Chondrocyte (in vitro differentiated cells): ENCODE measurements around the gene ZNF423. TPM values are rescaled to one million over a fixed set of nuclear protein-coding genes. Genes with fewer than 3 reads are reported as not detected.
"Not testable (repeated sequence)": the region's sequence is repeated elsewhere in the genome, so short reads cannot be mapped to it uniquely, and the experiment has no call there.

ENCODE experiments used
- DNase-seq: peaks from one replicate; pipeline ENCODE4 v3.0.0; 2021; ENCODE audit warnings: mixed read lengths, low spot score
- H3K27ac Mint-ChIP-seq: one replicate; pipeline ENCODE4 v1.8.0; 2021; ENCODE audit warnings: mild to moderate bottlenecking, moderate library complexity, mixed read lengths; ENCODE audit not compliant: unreplicated experiment
- H3K27me3 Mint-ChIP-seq: 2 replicates; pipeline ENCODE4 v1.8.0; 2021; ENCODE audit warnings: low read depth, mixed read lengths
- H3K36me3 Mint-ChIP-seq: 2 replicates; pipeline ENCODE4 v1.8.0; 2021; ENCODE audit warnings: low read depth, mixed read lengths
- H3K4me1 Mint-ChIP-seq: 2 replicates; pipeline ENCODE4 v1.8.0; 2021; ENCODE audit warnings: low read depth, mild to moderate bottlenecking, mixed read lengths
- H3K4me3 Mint-ChIP-seq: one replicate; pipeline ENCODE4 v1.8.0; 2021; ENCODE audit warnings: mild to moderate bottlenecking, moderate library complexity, mixed read lengths; ENCODE audit not compliant: unreplicated experiment
- H3K9me3 Mint-ChIP-seq: 2 replicates; pipeline ENCODE4 v1.8.0; 2021; ENCODE audit warnings: low read depth, mixed read lengths
- total RNA-seq: library from RNA; stranded (reverse); gene quantifications from 3 replicates; pipeline ENCODE4 v1.2.1, GENCODE V29; 2021
- TF ChIP-seq, protein P1 (sequence below): fragments of 200-600 bp; sonication (generic); IDR thresholded peaks from 2 replicates; pipeline ENCODE4 v1.5.0; 2021; ENCODE audit warnings: antibody characterized with exemption, mild to moderate bottlenecking, moderate library complexity

Gene ZNF423
- total RNA-seq, 1 donor from 2014 or later: 4.7 TPM

DNA sequence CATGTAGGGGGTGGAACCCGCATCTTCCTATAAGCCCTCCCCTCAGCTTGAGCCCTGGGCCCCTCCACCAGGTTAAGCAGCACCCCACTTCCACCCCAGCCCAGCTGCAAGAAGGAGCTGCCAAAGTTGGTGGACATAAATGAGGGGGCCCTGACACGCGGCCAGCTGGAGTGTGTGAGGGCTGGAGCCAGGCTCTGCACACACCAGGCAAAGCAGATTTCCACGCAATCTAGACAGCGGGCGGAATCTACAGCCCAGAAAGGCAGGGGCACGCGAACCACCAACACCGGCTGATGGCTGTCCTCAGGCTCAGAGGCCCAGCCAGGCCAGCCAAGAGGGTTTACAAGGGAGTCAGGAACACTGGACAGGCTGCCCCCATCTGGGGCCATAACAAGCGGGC is 171.2 kb downstream of the ZNF423 start:
- DNase-seq: no peak
- peaks cover 3% of the 10 kb centered on the region for H3K27me3 Mint-ChIP-seq
- H3K9me3 Mint-ChIP-seq: no peaks in the 10 kb centered on the region
- TF ChIP-seq, protein P1, sequence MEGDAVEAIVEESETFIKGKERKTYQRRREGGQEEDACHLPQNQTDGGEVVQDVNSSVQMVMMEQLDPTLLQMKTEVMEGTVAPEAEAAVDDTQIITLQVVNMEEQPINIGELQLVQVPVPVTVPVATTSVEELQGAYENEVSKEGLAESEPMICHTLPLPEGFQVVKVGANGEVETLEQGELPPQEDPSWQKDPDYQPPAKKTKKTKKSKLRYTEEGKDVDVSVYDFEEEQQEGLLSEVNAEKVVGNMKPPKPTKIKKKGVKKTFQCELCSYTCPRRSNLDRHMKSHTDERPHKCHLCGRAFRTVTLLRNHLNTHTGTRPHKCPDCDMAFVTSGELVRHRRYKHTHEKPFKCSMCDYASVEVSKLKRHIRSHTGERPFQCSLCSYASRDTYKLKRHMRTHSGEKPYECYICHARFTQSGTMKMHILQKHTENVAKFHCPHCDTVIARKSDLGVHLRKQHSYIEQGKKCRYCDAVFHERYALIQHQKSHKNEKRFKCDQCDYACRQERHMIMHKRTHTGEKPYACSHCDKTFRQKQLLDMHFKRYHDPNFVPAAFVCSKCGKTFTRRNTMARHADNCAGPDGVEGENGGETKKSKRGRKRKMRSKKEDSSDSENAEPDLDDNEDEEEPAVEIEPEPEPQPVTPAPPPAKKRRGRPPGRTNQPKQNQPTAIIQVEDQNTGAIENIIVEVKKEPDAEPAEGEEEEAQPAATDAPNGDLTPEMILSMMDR: no peak
- H3K4me1 Mint-ChIP-seq: no peaks in the 10 kb centered on the region
- H3K36me3 Mint-ChIP-seq: no peaks in the 10 kb centered on the region
- no peak overlapping the region for H3K4me3 Mint-ChIP-seq
- no peak overlapping the region for H3K27ac Mint-ChIP-seq

DNA sequence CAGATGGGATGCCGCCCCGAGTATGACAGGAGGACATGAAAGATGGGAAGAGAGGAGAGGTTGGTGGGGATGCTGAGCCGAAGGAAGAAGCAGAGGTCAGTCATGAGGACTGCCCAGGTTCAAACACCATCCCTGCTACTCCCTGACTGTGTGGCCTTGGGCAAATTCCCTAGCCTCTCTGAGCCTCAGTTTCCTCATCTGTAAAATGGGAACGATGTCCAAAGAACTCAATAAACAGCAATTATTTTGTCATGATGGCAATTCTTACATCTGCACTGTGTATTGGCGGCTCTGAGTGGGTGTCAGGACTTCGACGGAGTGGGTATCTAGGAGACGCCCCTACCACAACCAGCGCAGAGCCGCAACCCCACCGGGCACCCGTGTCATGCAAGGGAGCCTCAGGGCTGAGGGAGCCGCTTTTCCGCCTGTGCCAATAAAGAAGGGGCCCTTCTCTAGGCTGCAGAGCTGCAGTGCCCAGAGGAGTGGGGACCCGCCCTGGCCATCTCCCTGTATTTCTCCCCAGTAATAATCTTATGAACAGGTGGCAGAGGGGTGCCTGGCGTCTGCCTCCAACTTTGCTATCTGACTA is 173.2 kb downstream of the ZNF423 start:
- no peaks in the 10 kb centered on the region for H3K36me3 Mint-ChIP-seq
- H3K4me3 Mint-ChIP-seq: no peak overlapping the region
- H3K4me1 Mint-ChIP-seq: no peaks in the 10 kb centered on the region
- no peak for DNase-seq
- H3K27ac Mint-ChIP-seq: no peak overlapping the region
- H3K9me3 Mint-ChIP-seq: no peaks in the 10 kb centered on the region
- TF ChIP-seq, protein P1: no peak
- H3K27me3 Mint-ChIP-seq: peaks cover 3% of the 10 kb centered on the region

DNA sequence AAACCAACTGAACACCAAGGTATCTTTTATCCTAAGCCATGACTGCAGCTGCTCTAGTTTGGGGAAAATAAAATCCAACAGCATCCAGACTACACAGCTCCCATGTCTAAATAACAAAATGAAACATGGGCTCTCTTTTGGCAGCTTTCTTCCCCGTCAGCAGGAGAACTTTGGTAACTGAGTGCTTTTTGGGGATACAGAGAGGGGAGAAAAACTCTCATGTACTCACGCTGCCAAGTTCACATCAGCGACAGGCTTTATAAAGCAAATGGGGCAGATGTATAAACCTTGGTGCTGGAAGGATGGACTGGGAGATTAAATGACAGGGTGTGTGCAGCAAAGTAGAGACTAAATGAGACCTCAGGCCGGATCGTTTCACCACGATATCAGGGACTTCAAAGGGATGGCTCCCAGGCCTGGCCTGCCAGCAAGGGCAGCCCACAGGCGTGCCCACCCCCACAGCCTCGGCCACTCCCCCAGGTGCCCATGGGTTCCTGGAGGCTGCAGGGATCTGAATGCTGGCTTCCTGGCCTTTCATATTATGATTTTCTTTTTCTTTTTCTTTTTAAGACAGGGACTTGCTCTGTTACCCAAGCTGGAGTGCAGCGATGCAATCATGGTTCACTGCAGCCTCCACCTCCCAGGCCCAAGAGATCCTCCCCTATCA is 174.6 kb downstream of the ZNF423 start:
- Mint-ChIP-seq H3K27me3 (no peaks in the 10 kb centered on the region), H3K9me3 (no peaks in the 10 kb centered on the region), H3K36me3 (no peaks in the 10 kb centered on the region), H3K27ac (no peak overlapping the region), H3K4me1 (no peaks in the 10 kb centered on the region), H3K4me3 (no peak overlapping the region)
- TF ChIP-seq, protein P1: no peak
- DNase-seq: no peak

DNA sequence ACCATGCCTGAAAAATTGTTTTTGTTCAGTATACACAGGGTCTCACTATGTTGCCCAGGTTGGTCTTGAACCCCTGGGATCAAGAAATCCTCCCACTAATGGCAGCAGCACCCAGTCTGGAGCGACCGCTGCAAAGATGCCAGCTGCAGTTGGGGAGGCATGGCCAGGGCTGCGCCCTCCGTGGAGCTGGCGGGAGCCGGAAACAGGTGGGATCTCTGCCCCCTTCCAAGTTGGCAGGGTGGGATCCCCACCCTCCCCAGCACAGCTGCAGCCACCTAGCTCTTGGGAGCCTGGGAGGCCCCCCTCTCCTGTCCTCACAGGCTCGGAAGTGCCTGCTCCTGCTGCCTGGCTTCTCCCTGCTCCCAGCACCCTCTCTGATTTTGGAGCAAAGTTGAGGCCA is 176.8 kb downstream of the ZNF423 start:
- Mint-ChIP-seq H3K36me3 (no peaks in the 10 kb centered on the region), H3K4me3 (no peak overlapping the region), H3K4me1 (no peaks in the 10 kb centered on the region), H3K9me3 (no peaks in the 10 kb centered on the region), H3K27ac (no peak overlapping the region), H3K27me3 (no peaks in the 10 kb centered on the region)
- no peak for DNase-seq
- TF ChIP-seq, protein P1: no peak

DNA sequence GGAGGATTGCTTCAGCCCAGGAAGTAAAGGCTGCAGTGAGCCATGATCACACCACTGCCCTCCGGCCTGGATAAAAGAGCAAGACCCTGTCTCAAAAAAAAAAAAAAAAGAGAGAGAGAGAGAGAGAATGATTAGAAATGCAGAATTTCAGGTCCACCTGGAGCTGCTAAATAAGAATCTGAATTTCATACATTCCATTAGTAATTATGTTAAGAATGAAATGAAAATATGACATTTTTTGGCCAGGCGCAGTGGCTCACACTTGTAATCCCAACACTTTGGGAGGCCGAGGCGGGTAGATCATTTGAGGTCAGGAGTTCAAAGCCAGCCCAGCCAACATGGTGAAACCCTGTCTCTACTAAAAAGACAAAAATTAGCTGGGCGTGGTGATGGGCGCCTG is 178.3 kb downstream of the ZNF423 start:
- H3K27me3 Mint-ChIP-seq, H3K27ac Mint-ChIP-seq, H3K4me1 Mint-ChIP-seq, DNase-seq, H3K9me3 Mint-ChIP-seq, H3K4me3 Mint-ChIP-seq, H3K36me3 Mint-ChIP-seq: not testable (repeated sequence)

DNA sequence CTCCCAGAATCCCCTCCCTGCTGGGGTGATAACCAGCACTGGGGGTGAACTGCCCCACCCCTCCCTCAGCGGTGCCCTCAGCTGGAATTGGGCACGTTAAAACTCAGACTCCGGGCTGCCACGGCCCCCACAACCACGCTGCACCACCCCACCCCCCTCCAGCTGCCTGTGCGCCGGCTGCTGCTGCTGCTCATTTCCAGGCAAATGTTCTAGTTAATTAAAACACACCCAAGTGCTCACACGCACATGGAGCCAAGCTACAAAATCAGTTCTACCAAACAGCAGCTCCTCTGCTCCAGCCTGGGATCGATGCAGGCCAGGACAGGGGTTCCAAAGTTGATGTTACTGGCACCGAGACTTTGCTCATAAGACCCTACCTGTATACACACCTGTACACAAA is 180.5 kb downstream of the ZNF423 start:
- no peaks in the 10 kb centered on the region for H3K4me1 Mint-ChIP-seq
- no peak overlapping the region for H3K4me3 Mint-ChIP-seq
- TF ChIP-seq, protein P1: no peak
- H3K27ac Mint-ChIP-seq: no peak overlapping the region
- DNase-seq: no peak
- no peaks in the 10 kb centered on the region for H3K27me3 Mint-ChIP-seq
- no peaks in the 10 kb centered on the region for H3K36me3 Mint-ChIP-seq
- H3K9me3 Mint-ChIP-seq: no peaks in the 10 kb centered on the region
